ENCODE results near the gene SLC11A1.

SLC11A1 gene

DNA sequence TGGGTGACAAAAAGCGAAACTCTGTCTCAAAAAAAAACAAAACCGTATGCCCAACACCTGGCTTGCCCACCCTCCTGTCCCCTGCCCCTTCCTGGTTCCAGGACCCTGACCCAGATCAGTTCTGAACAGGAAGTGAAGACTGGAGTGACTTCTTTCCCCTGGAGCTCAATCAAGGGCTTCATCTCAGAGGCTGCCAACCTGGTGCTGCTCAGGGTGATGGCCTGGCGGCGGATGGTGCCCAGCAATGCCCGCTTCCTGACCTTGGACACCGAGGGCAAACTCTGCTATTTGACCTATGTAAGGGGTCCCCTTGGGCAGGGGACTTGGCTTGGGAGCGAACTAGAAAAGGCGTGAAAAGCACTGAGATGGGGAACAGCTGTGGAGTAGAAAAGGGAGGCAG, 19.5 kb upstream of the SLC11A1 start:
- Histone ChIP-seq H3K18ac (ENCODE audit: low read depth in 1 of 2, low read length in 2 of 2) (no peak overlapping the region), H3K4me1 (ENCODE audit: control insufficient read depth, insufficient read depth, low read depth, low read length) (peaks cover 7% of the 10 kb centered on the region), H2AK5ac (ENCODE audit: low read length, severe bottlenecking) (no peak overlapping the region), H4K91ac (ENCODE audit: low read length) (no peak overlapping the region), H3K23ac (ENCODE audit: low read length in 2 of 2) (no peak overlapping the region), H3K9ac (ENCODE audit: low read length) (no peak overlapping the region), H3K4me2 (ENCODE audit: low read length, poor library complexity, severe bottlenecking) (no peak overlapping the region), H3K27ac (ENCODE audit: low read length, poor library complexity, severe bottlenecking) (no peak overlapping the region), H3K27me3 (ENCODE audit: control insufficient read depth in 1 of 2, insufficient read depth in 1 of 2, low read length in 2 of 2) (peaks cover 4 to 8% of the 10 kb centered on the region in 2 experiments), H2AFZ (ENCODE audit: low read depth, low read length) (no peak overlapping the region), H3K4me3 (ENCODE audit: insufficient read depth in 1 of 2, low read depth in 1 of 2, low read length in 2 of 2) (no peak overlapping the region), H2BK120ac (ENCODE audit: low read depth, low read length) (no peak overlapping the region), H3K9me3 (ENCODE audit: control insufficient read depth, low read length) (peaks cover 5% of the 10 kb centered on the region), H3K79me1 (replicated peaks; ENCODE audit: low read length, poor library complexity, severe bottlenecking) (no peaks in the 10 kb centered on the region), H2BK12ac (ENCODE audit: low read length in 2 of 2) (no peak overlapping the region), H3K4ac (ENCODE audit: low read depth in 1 of 2, low read length in 2 of 2) (no peak overlapping the region), H3K36me3 (ENCODE audit: control insufficient read depth in 1 of 2, insufficient read depth in 2 of 2, low read depth in 1 of 2, low read length in 2 of 2) (no peaks in the 10 kb centered on the region), H2BK15ac (ENCODE audit: low read depth, poor library complexity, severe bottlenecking) (no peak overlapping the region), H2BK5ac (ENCODE audit: low read depth, low read length, poor library complexity, severe bottlenecking) (no peak overlapping the region), H4K8ac (ENCODE audit: low read length) (no peak overlapping the region), H3K14ac (ENCODE audit: low read length in 2 of 2) (no peak overlapping the region)
- DNase-seq: no peak
- WGBS: 94% methylated on average over 8 of the region's 8 CpGs

DNA sequence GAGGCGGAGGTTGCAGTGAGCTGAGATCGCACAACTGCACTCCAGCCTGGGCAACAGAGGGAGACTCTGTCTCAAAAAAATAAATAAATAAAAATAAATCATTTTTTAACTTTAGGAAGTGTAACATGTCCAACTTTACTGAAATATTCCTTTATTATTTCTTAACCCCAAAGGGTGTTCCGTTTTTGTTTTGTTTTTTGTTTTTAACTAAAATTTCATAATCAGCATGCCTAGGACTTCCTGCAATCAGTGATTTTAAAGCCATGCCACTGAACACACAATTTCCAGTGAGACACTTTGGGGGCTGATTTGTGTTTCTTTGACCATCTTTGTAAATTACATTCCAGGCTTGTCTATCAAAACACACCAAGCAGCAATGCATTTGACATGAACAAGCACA, 18.3 kb upstream of the SLC11A1 start:
- Histone ChIP-seq H4K8ac (ENCODE audit: low read length) (no peak overlapping the region), H2BK5ac (ENCODE audit: low read depth, low read length, poor library complexity, severe bottlenecking) (no peak overlapping the region), H3K27ac (ENCODE audit: low read length, poor library complexity, severe bottlenecking) (no peak overlapping the region), H3K9me3 (ENCODE audit: control insufficient read depth, low read length) (peaks cover 5% of the 10 kb centered on the region), H3K18ac (ENCODE audit: low read depth in 1 of 2, low read length in 2 of 2) (no peak overlapping the region), H2BK120ac (ENCODE audit: low read depth, low read length) (no peak overlapping the region), H3K4ac (ENCODE audit: low read depth in 1 of 2, low read length in 2 of 2) (no peak overlapping the region), H3K36me3 (ENCODE audit: control insufficient read depth in 1 of 2, insufficient read depth in 2 of 2, low read depth in 1 of 2, low read length in 2 of 2) (no peaks in the 10 kb centered on the region), H3K14ac (ENCODE audit: low read length in 2 of 2) (no peak overlapping the region), H2AFZ (ENCODE audit: low read depth, low read length) (no peak overlapping the region), H3K9ac (ENCODE audit: low read length) (no peak overlapping the region), H3K79me1 (replicated peaks; ENCODE audit: low read length, poor library complexity, severe bottlenecking) (no peaks in the 10 kb centered on the region), H3K4me2 (ENCODE audit: low read length, poor library complexity, severe bottlenecking) (no peak overlapping the region), H3K27me3 (ENCODE audit: control insufficient read depth in 1 of 2, insufficient read depth in 1 of 2, low read length in 2 of 2) (peaks cover 6 to 8% of the 10 kb centered on the region in 2 experiments), H2BK15ac (ENCODE audit: low read depth, poor library complexity, severe bottlenecking) (no peak overlapping the region), H3K4me1 (ENCODE audit: control insufficient read depth, insufficient read depth, low read depth, low read length) (peaks cover 7% of the 10 kb centered on the region), H4K91ac (ENCODE audit: low read length) (no peak overlapping the region), H3K23ac (ENCODE audit: low read length in 2 of 2) (no peak overlapping the region), H2BK12ac (ENCODE audit: low read length in 2 of 2) (no peak overlapping the region), H3K4me3 (ENCODE audit: insufficient read depth in 1 of 2, low read depth in 1 of 2, low read length in 2 of 2) (no peak overlapping the region), H2AK5ac (ENCODE audit: low read length, severe bottlenecking) (no peak overlapping the region)
- 100% methylated on average over 2 of the region's 3 CpGs for WGBS
- no peak for DNase-seq

GRCh38 chr2:218364196-218364595, 17.9 kb upstream of the SLC11A1 start:
- Histone ChIP-seq H3K9me3 (ENCODE audit: control insufficient read depth, low read length) (peaks cover 5% of the 10 kb centered on the region), H4K91ac (ENCODE audit: low read length) (no peak overlapping the region), H2BK15ac (ENCODE audit: low read depth, poor library complexity, severe bottlenecking) (no peak overlapping the region), H3K9ac (ENCODE audit: low read length) (no peak overlapping the region), H3K14ac (ENCODE audit: low read length in 2 of 2) (no peak overlapping the region), H3K79me1 (replicated peaks; ENCODE audit: low read length, poor library complexity, severe bottlenecking) (no peaks in the 10 kb centered on the region), H3K4me1 (ENCODE audit: control insufficient read depth, insufficient read depth, low read depth, low read length) (peaks cover 7% of the 10 kb centered on the region), H2BK120ac (ENCODE audit: low read depth, low read length) (no peak overlapping the region), H2BK5ac (ENCODE audit: low read depth, low read length, poor library complexity, severe bottlenecking) (no peak overlapping the region), H4K8ac (ENCODE audit: low read length) (no peak overlapping the region), H2AFZ (ENCODE audit: low read depth, low read length) (no peak overlapping the region), H2BK12ac (ENCODE audit: low read length in 2 of 2) (no peak overlapping the region), H3K36me3 (ENCODE audit: control insufficient read depth in 1 of 2, insufficient read depth in 2 of 2, low read depth in 1 of 2, low read length in 2 of 2) (no peaks in the 10 kb centered on the region), H3K4me3 (ENCODE audit: insufficient read depth in 1 of 2, low read depth in 1 of 2, low read length in 2 of 2) (no peak overlapping the region), H3K4ac (ENCODE audit: low read depth in 1 of 2, low read length in 2 of 2) (no peak overlapping the region), H3K4me2 (ENCODE audit: low read length, poor library complexity, severe bottlenecking) (no peak overlapping the region), H3K18ac (ENCODE audit: low read depth in 1 of 2, low read length in 2 of 2) (no peak overlapping the region), H2AK5ac (ENCODE audit: low read length, severe bottlenecking) (no peak overlapping the region), H3K27me3 (ENCODE audit: control insufficient read depth in 1 of 2, insufficient read depth in 1 of 2, low read length in 2 of 2) (peaks cover 7 to 13% of the 10 kb centered on the region in 2 experiments), H3K23ac (ENCODE audit: low read length in 2 of 2) (no peak overlapping the region), H3K27ac (ENCODE audit: low read length, poor library complexity, severe bottlenecking) (no peak overlapping the region)
- DNase-seq: no peak
- 85% methylated on average over 6 of the region's 6 CpGs for WGBS

- H3K4me2 ChIP-seq (ENCODE audit: low read length, poor library complexity, severe bottlenecking): no peak overlapping the region
- H2BK15ac ChIP-seq (ENCODE audit: low read depth, poor library complexity, severe bottlenecking): no peak overlapping the region
- peak overlapping the region; percentile 98 for H4K8ac ChIP-seq (ENCODE audit: low read length)
- WGBS: 88% methylated on average over 9 of the region's 9 CpGs
- peak overlapping the region; percentile 25 to 28 for H2BK12ac ChIP-seq (ENCODE audit: low read length in 2 of 2)
- H2AK5ac ChIP-seq (ENCODE audit: low read length, severe bottlenecking): no peak overlapping the region
- H3K4ac ChIP-seq (ENCODE audit: low read depth in 1 of 2, low read length in 2 of 2): peak overlapping the region in 1 of 2 experiments; percentile 14
- H2AFZ ChIP-seq (ENCODE audit: low read depth, low read length): no peak overlapping the region
- no peak overlapping the region for H2BK120ac ChIP-seq (ENCODE audit: low read depth, low read length)
- peaks cover 4% of the 10 kb centered on the region for H3K4me1 ChIP-seq (ENCODE audit: control insufficient read depth, insufficient read depth, low read depth, low read length)
- H3K9ac ChIP-seq (ENCODE audit: low read length): peak overlapping the region; percentile 83
- no peak overlapping the region for H2BK5ac ChIP-seq (ENCODE audit: low read depth, low read length, poor library complexity, severe bottlenecking)
- peaks cover 5% of the 10 kb centered on the region for H3K9me3 ChIP-seq (ENCODE audit: control insufficient read depth, low read length)
- no peak overlapping the region for H3K27ac ChIP-seq (ENCODE audit: low read length, poor library complexity, severe bottlenecking)
- no peak overlapping the region for H3K14ac ChIP-seq (ENCODE audit: low read length in 2 of 2)
- H3K36me3 ChIP-seq (ENCODE audit: control insufficient read depth in 1 of 2, insufficient read depth in 2 of 2, low read depth in 1 of 2, low read length in 2 of 2): no peaks in the 10 kb centered on the region
- no peak overlapping the region for H3K23ac ChIP-seq (ENCODE audit: low read length in 2 of 2)
- peak overlapping the region; percentile 74 for H4K91ac ChIP-seq (ENCODE audit: low read length)
- no peak overlapping the region for H3K18ac ChIP-seq (ENCODE audit: low read depth in 1 of 2, low read length in 2 of 2)
- no peaks in the 10 kb centered on the region for H3K79me1 ChIP-seq (replicated peaks; ENCODE audit: low read length, poor library complexity, severe bottlenecking)
- no peak for DNase-seq
- no peak overlapping the region for H3K4me3 ChIP-seq (ENCODE audit: insufficient read depth in 1 of 2, low read depth in 1 of 2, low read length in 2 of 2)
- H3K27me3 ChIP-seq (ENCODE audit: control insufficient read depth in 1 of 2, insufficient read depth in 1 of 2, low read length in 2 of 2): peaks cover 12 to 14% of the 10 kb centered on the region in 2 experiments
Observed at GRCh38 chr2:218366621-218367414, 15.3 kb upstream of the SLC11A1 start.
